Measurements from ENCODE around the gene SOD3.

The SOD3 gene

GRCh38 chr4:24775032-24775605 lies 20.3 kb upstream of the SOD3 start:
- in situ Hi-C loops (cut with MboI; ENCODE audit: low sequenced_read_pairs): no loop called here

GRCh38 chr4:24775750-24776149 lies 19.6 kb upstream of the SOD3 start:
- in situ Hi-C loops (cut with MboI; ENCODE audit: low sequenced_read_pairs): no loop called here

GRCh38 chr4:24777536-24778463 lies 17.6 kb upstream of the SOD3 start:
- in situ Hi-C loops (cut with MboI; ENCODE audit: low sequenced_read_pairs): no loop called here

- in situ Hi-C loops (cut with MboI; ENCODE audit: low sequenced_read_pairs): no loop called here
Measured at GRCh38 chr4:24778464-24779225, 16.7 kb upstream of the SOD3 start.

DNA sequence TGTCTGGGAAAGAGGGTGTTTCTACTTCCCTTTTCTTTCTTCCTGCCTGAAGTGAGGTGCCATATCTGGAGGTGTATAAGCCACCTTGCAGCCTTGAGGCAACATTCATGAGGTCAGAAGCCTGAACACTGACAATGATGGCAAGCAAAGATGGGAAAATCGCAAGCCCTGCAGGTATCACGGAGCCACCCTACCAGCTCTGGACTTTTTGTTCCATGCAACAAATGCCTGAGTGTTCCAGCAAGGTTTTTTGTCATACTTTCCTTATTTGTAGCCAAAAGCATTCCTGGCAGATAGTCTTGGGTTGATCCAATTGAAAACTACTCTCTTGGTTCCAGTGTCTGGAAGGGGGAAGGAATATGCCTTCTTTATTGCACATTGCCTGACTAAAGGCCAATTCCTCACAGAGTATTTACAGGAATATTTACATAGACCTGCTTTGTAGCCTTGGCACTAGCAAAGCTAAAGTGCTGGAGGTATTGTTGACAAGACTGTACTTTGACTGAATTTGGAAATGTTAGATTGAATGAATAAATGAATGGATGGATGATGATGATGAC lies 14.4 kb upstream of the SOD3 start:
- in situ Hi-C loops (cut with MboI; ENCODE audit: low sequenced_read_pairs): no loop called here

DNA sequence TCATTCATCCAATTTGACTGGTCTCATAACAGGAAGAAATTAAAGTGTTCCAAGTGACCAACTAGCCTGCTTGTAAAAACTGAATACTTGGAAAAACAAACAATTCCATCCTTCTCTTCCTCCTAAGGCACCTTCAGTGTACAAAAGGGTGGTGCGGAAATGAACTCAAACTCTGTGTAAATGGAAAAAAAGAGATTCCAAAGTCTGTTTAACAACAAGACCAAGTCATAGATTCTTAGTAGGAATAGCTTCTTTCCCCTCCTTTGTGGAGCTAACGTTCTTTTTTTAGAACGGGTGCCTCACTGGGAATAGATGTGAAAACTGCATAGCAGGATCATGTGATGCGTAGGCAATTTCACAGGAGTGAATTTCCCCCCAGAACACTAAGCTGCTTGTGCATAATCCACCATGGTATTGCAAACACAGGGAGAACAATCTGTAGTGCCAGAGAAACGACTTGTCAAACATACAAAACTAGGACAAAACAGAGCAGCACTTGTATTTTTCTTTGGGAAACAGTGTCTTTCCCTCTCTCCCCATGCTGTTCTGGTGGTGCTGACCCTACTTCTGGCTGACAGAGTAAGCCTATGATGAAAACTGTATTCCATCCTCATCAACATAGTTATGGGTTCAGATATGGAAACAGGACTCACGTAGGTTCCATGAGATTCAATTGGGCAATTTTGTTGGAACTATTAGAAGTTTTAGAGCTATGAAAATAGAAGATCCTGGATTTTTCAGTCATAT lies 13.2 kb upstream of the SOD3 start:
- in situ Hi-C loops (cut with MboI; ENCODE audit: low sequenced_read_pairs): no loop called here

DNA sequence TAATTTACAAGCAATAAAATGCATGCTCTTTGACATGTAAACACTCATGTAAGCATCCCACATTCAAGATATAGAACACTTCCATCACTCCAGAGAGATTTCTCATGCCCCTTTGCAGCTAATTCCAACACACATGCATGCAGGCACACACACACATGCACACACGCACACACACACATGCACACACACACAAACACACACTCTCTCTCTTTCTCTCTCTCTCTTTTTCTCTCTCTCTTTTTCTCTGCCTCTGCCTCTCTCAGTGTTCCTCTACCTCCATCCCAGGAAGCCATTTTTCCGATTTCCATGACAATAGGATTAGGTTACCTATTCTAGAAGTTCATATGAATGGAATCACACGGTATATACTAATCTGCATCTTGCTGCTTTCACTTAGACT lies 11.9 kb upstream of the SOD3 start:
- in situ Hi-C loops (cut with MboI; ENCODE audit: low sequenced_read_pairs): no loop called here

- in situ Hi-C loops (cut with MboI; ENCODE audit: low sequenced_read_pairs): no loop called here
Measured at GRCh38 chr4:24791043-24791442, 4.3 kb upstream of the SOD3 start.

- in situ Hi-C loops (cut with MboI; ENCODE audit: low sequenced_read_pairs): no loop called here
Measured at GRCh38 chr4:24792552-24792951, 2.8 kb upstream of the SOD3 start.

DNA sequence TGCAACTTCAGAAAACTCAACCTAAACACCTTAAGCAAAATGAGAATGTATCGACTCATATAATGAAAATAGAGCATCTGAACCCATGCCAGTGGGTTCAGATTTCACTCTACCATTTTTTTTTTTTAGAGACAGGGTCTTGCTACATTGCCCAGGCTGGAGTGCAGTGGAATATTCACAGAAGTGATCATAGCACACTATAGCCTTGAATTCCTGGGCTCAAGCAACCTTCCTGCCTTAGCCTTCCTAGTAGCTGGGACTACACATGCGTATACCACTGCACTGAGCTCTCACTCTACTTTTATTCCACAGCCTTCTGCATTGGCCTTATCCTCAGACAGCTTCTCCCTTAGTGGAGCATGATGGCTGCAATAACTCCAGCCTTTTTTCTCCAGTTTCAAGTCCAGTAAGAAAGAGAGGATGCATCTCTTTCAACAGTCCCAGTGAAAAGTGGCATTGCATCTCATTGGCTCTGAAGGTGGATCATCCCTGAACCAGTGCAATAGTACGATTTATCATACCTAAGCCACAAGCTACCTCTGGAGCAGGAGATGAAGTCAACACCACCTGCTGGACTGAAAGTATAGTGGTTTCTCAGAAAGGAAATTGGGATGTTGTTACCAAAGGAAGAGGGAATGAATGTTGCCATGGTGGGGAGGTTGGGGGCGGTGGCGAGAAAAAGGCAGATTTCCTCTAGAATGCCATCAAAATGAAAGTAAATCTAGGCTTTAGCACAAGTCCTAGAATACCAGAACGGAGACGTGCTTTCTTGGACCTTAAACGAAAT lies 2.0 kb upstream of the SOD3 start:
- in situ Hi-C loops (cut with MboI; ENCODE audit: low sequenced_read_pairs): no loop called here

DNA sequence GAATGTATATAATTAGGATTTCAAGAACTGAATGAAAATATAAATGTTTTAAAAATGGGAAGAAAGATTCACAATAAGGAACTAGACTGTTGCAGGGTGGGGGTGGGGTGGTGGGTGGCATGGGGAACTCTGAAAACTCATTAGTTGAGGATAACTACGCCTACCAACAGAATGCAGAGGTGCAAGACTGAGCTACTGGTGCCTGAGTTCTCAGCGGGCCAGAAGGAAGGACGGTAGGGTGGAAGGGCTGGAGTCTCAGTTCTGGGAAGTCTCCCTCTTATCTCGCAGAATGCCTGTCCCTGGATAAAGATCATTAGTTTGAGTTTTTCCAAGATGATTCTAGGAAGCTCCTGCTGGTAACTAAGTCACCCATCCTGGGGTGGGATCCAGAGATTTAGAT lies 1.3 kb upstream of the SOD3 start:
- in situ Hi-C loops (cut with MboI; ENCODE audit: low sequenced_read_pairs): no loop called here

DNA sequence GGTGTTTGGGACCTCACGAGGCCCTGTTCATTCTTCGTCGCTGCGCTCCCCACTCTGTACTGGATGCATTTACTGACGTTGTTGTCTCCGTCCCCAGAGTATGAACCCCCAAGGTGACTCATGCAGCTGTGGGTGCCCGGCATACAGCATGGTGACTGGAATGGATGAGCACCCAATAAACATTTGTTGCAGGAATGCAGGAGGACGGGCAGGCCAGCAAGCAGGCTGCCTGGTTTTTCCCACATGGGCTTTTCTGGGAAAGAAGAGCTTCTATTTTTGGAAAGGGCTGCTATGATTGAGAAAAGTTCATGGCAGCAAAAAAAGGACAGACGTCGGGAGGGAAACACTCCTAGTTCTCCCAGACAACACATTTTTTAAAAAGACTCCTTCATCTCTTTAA lies 893 bp upstream of the SOD3 start:
- in situ Hi-C loops (cut with MboI; ENCODE audit: low sequenced_read_pairs): no loop called here

- in situ Hi-C loops (cut with MboI; ENCODE audit: low sequenced_read_pairs): no loop called here
Measured at GRCh38 chr4:24795666-24796381, 451 bp downstream of the SOD3 start.

GRCh38 chr4:24796620-24797019 lies 1.2 kb downstream of the SOD3 start:
- in situ Hi-C loops (cut with MboI; ENCODE audit: low sequenced_read_pairs): no loop called here

- in situ Hi-C loops (cut with MboI; ENCODE audit: low sequenced_read_pairs): no loop called here
Measured at GRCh38 chr4:24798036-24798610, 2.8 kb downstream of the SOD3 start.

GRCh38 chr4:24799196-24799543 lies 3.8 kb downstream of the SOD3 start:
- in situ Hi-C loops (cut with MboI; ENCODE audit: low sequenced_read_pairs): no loop called here

- in situ Hi-C loops (cut with MboI; ENCODE audit: low sequenced_read_pairs): no loop called here
Measured at GRCh38 chr4:24799544-24800324, 4.4 kb downstream of the SOD3 start.

GRCh38 chr4:24800325-24800895 lies 5.0 kb downstream of the SOD3 start:
- in situ Hi-C loops (cut with MboI; ENCODE audit: low sequenced_read_pairs): no loop called here

All from HL-60/S4 treated with retinoic acid at 250 ng/mL for 4 days and 3 days (cell line).